ENCODE measurements around the gene USP30. TPM values are rescaled to one million over a fixed set of nuclear protein-coding genes. Genes with fewer than 3 reads are reported as not detected.

The USP30 gene
- total RNA-seq, 1 experiment from 2014 or later, result 12.4 TPM

DNA sequence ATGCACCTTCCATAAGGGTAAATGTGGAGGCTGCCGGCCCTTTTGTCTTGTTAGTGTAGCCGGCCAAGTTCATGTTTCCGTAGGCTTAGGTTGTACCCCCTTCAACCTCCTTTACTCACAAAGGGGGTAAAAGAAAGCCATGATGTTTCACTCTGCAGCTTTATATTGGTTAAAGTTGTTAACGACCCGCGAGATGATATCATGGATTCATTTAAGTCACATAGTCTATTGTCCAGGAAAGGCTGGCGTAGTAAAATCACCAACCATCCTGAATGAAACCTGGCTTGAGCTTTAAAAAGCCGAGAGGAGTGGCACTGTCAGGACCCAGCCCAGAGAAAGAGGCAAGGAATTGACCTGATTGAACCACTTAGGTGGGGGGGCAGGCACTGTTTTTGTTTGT, 46.3 kb downstream of the USP30 start:
- POLR2A ChIA-PET (ENCODE audit: low non-redundant PET), result interaction anchor here (0.7 kb wide), 1 partner anchor 78 kb away, joined by 3 read pairs; no protein-coding TSS in a partner anchor
- peaks cover 43% of the 10 kb centered on the region for H3K36me3 ChIP-seq (ENCODE audit: insufficient read depth, low read length, poor library complexity, severe bottlenecking)
- TF ChIP-seq EZH2 (IDR thresholded peaks at IDR 0.05; ENCODE audit: borderline replicate concordance, low read depth, low read length, poor library complexity, severe bottlenecking), result no peak
- TF ChIP-seq, protein P1, sequence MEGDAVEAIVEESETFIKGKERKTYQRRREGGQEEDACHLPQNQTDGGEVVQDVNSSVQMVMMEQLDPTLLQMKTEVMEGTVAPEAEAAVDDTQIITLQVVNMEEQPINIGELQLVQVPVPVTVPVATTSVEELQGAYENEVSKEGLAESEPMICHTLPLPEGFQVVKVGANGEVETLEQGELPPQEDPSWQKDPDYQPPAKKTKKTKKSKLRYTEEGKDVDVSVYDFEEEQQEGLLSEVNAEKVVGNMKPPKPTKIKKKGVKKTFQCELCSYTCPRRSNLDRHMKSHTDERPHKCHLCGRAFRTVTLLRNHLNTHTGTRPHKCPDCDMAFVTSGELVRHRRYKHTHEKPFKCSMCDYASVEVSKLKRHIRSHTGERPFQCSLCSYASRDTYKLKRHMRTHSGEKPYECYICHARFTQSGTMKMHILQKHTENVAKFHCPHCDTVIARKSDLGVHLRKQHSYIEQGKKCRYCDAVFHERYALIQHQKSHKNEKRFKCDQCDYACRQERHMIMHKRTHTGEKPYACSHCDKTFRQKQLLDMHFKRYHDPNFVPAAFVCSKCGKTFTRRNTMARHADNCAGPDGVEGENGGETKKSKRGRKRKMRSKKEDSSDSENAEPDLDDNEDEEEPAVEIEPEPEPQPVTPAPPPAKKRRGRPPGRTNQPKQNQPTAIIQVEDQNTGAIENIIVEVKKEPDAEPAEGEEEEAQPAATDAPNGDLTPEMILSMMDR (conservative IDR thresholded peaks at IDR 0.05; ENCODE audit: low read depth, low read length), result no peak
- H3K9me3 ChIP-seq (ENCODE audit: low read depth, low read length, poor library complexity, severe bottlenecking), result no peaks in the 10 kb centered on the region
- H3K4me3 ChIP-seq (ENCODE audit: low read depth, low read length, poor library complexity, severe bottlenecking), result peak overlapping the region; percentile 63
- intact Hi-C loops (cut with micrococcal nuclease; ENCODE audit: unreplicated experiment), result loop anchor here (10.0 kb wide), 2 partner anchors 144 to 244 kb away; partner anchors contain the start of gene SSH1
- CTCF ChIA-PET, result no interaction called here
- H3K4me1 ChIP-seq (ENCODE audit: insufficient read depth, low read length, poor library complexity, severe bottlenecking), result peaks cover 7% of the 10 kb centered on the region
- H3K27me3 ChIP-seq (replicated peaks; ENCODE audit: insufficient read depth, low read depth, low read length, poor library complexity), result no peaks in the 10 kb centered on the region
- BruUV-seq (replicated peaks), result no TSS peak
- no peak for DNase-seq (ENCODE audit: low spot score)
- H3K27ac ChIP-seq (ENCODE audit: low read depth, low read length, poor library complexity, severe bottlenecking), result peak overlapping the region; percentile 89

DNA sequence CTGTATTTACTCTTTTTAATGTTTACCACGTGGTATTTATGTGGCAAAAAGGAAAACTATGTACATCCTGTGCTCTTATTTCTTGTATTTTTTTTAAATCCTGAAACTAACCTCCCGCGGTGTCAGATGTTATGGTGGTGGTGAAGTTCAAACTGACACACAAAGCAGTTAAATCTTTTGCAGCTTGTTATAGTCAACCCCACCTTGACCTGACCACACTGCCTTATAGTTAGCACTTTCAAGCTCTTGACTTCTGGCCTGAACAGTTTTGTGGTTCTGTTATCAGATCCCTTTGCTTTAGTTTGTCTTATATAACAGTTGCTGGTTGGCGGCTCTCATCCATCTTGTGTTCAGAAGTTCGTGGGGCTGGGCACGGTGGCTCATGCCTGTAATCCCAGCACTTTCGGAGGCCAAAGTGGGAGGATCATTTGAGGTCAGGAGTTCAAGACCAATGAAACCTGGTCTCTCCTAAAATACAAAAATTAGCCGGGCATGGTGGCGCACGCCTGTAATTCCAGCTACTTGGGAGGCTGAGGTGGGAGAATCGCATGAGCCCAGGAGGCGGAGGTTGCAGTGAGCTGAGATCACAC, 47.1 kb downstream of the USP30 start:
- Histone ChIP-seq H3K36me3 (ENCODE audit: insufficient read depth, low read length, poor library complexity, severe bottlenecking) (peaks cover 51% of the 10 kb centered on the region), H3K9me3 (ENCODE audit: low read depth, low read length, poor library complexity, severe bottlenecking) (no peaks in the 10 kb centered on the region), H3K4me3 (ENCODE audit: low read depth, low read length, poor library complexity, severe bottlenecking) (peak overlapping the region; percentile 63), H3K27me3 (replicated peaks; ENCODE audit: insufficient read depth, low read depth, low read length, poor library complexity) (no peaks in the 10 kb centered on the region), H3K27ac (ENCODE audit: low read depth, low read length, poor library complexity, severe bottlenecking) (peak overlapping the region; percentile 18), H3K4me1 (ENCODE audit: insufficient read depth, low read length, poor library complexity, severe bottlenecking) (peaks cover 4% of the 10 kb centered on the region)
- TF ChIP-seq EZH2 (IDR thresholded peaks at IDR 0.05; ENCODE audit: borderline replicate concordance, low read depth, low read length, poor library complexity, severe bottlenecking), result no peak
- TF ChIP-seq, protein P1 (conservative IDR thresholded peaks at IDR 0.05; ENCODE audit: low read depth, low read length), result no peak
- POLR2A ChIA-PET (ENCODE audit: low non-redundant PET), result no interaction called here
- no TSS peak for BruUV-seq (replicated peaks)
- intact Hi-C loops (cut with micrococcal nuclease; ENCODE audit: unreplicated experiment), result loop anchor here (10.0 kb wide), 2 partner anchors 145 to 245 kb away; partner anchors contain the start of gene SSH1
- no peak for DNase-seq (ENCODE audit: low spot score)
- CTCF ChIA-PET, result no interaction called here

DNA sequence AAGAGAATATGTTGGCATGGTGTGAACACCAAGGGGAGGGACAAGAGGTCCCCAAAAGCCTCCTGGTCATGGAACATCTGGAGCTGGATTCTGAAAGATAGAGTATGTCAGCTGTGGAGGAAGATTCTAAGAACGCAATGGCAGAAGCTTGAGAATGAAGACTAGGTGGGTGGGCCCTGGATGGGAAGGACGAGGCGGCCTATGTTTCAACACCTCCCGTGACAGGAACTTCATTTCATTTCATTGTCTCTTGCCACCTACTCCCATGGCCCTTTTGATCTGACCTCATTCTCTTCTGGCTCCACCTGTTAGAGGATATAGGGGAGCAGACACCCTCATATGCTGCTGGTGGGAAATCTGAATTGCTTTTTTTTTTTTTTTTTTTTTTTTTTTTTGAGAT, 48.4 kb downstream of the USP30 start:
- peaks cover 62% of the 10 kb centered on the region for H3K36me3 ChIP-seq (ENCODE audit: insufficient read depth, low read length, poor library complexity, severe bottlenecking)
- ChIA-PET POLR2A (ENCODE audit: low non-redundant PET) (no interaction called here), CTCF (interaction anchor here (0.6 to 1.0 kb wide), 2 partner anchors 11 kb away, joined by 4 to 8 read pairs; no protein-coding TSS in a partner anchor)
- intact Hi-C loops (cut with micrococcal nuclease; ENCODE audit: unreplicated experiment), result no loop called here
- BruUV-seq (replicated peaks), result no TSS peak
- H3K4me3 ChIP-seq (ENCODE audit: low read depth, low read length, poor library complexity, severe bottlenecking), result no peak overlapping the region
- DNase-seq (ENCODE audit: low spot score), result no peak
- no peak overlapping the region for H3K27ac ChIP-seq (ENCODE audit: low read depth, low read length, poor library complexity, severe bottlenecking)
- H3K27me3 ChIP-seq (replicated peaks; ENCODE audit: insufficient read depth, low read depth, low read length, poor library complexity), result no peaks in the 10 kb centered on the region
- peaks cover 4% of the 10 kb centered on the region for H3K4me1 ChIP-seq (ENCODE audit: insufficient read depth, low read length, poor library complexity, severe bottlenecking)
- TF ChIP-seq, protein P1 (conservative IDR thresholded peaks at IDR 0.05; ENCODE audit: low read depth, low read length), result no peak
- TF ChIP-seq EZH2 (IDR thresholded peaks at IDR 0.05; ENCODE audit: borderline replicate concordance, low read depth, low read length, poor library complexity, severe bottlenecking), result no peak
- no peaks in the 10 kb centered on the region for H3K9me3 ChIP-seq (ENCODE audit: low read depth, low read length, poor library complexity, severe bottlenecking)

All from A673 (cell line).